Ishikawa (cell line): Measurements from ENCODE around the gene GOLGA5.

Experiments used
- CREB1 ChIP-seq: IDR thresholded peaks from 2 replicates; pipeline ENCODE4 v1.6.1; 2012; ENCODE audit warnings: low read depth
- EP300 ChIP-seq: IDR thresholded peaks from 2 replicates; pipeline ENCODE4 v1.6.1; 2012; ENCODE audit warnings: borderline replicate concordance
- NFIC ChIP-seq: IDR thresholded peaks from 2 replicates; pipeline ENCODE4 v1.6.1; 2012
- TAF1 ChIP-seq: IDR thresholded peaks from 2 replicates; pipeline ENCODE4 v1.6.1; 2012; ENCODE audit warnings: low read depth, mild to moderate bottlenecking
- TCF12 ChIP-seq: IDR thresholded peaks from 2 replicates; pipeline ENCODE4 v1.6.1; 2012; ENCODE audit warnings: low read depth
- YY1 ChIP-seq: IDR thresholded peaks from 2 replicates; pipeline ENCODE4 v1.6.1; 2012; ENCODE audit warnings: low read depth

DNA sequence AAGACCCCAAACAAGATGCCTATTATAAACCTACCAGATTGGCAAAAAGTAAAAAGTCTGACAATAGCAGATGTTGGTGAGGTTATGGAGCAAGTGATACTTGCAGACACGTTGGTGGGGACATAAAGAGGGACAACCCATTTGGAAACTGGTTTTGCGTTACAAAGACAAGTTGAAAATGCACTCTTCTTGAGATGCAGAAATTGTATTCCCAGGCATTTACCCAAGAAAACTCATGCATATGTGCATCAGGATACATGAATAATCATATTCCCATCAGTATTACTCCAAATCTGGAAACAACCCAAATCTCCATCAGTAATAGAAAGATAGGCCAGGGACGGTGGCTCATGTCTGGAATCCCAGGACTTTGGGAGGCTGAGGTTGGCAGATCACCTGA lies 12.8 kb upstream of the GOLGA5 start:
- no peak for TF ChIP-seq TCF12
- TF ChIP-seq CREB1: no peak
- no peak for TF ChIP-seq YY1
- TF ChIP-seq EP300: no peak
- no peak for TF ChIP-seq NFIC
- no peak for TF ChIP-seq TAF1
